OCI-LY1 (cell line): Measurements from ENCODE around the gene TMBIM6.

Experiments
- CTCF ChIP-seq: fragments of 200-600 bp; sonication (generic), shearing (Covaris generic); IDR thresholded peaks from 2 replicates; pipeline ENCODE4 v1.5.1; 2017; ENCODE audit warnings: mild to moderate bottlenecking, antibody characterized with exemption, low read length, moderate library complexity, mixed read lengths
- EZH2 ChIP-seq: fragments of 200-600 bp; sonication (generic), shearing (Covaris generic); IDR thresholded peaks from 2 replicates; pipeline ENCODE4 v1.8.0; 2017; ENCODE audit warnings: borderline replicate concordance, mixed run types, mild to moderate bottlenecking, antibody characterized with exemption, low read length, moderate library complexity, mixed read lengths

- TF ChIP-seq CTCF (no peak), EZH2 (no peak)
Observed at GRCh38 chr12:49767333-49767732, 26.0 kb downstream of the TMBIM6 start.
